AG04450 (cell line): Measurements from ENCODE around the gene KCNE4. TPM values are rescaled to one million over a fixed set of nuclear protein-coding genes. Genes with fewer than 3 reads are reported as not detected.

Experiments used
- CTCF ChIA-PET: fragments of 300-600, 350-600 bp; formaldehyde crosslinking; extraction: SDS; loops from one replicate; lab custom pipeline; 2022; ENCODE audit warnings: antibody characterized with exemption, inconsistent platforms; lab: Charles Lee
- POLR2A ChIA-PET: fragments of 350-600 bp; formaldehyde crosslinking; extraction: SDS; loops from one replicate; lab custom pipeline; 2021; ENCODE audit warnings: antibody characterized with exemption, inconsistent platforms; lab: Yijun Ruan, JAX
- DNase-seq: peaks from one replicate; pipeline ENCODE4 v3.0.0-alpha.2; 2011; ENCODE audit warnings: low read depth, low spot score
- H3K27ac ChIP-seq: one replicate; pipeline ENCODE4 v1.5.1; 2012; ENCODE audit warnings: low read depth, low read length, control low read depth
- H3K27me3 ChIP-seq: one replicate; pipeline ENCODE4 v1.6.0; 2012; ENCODE audit warnings: low read length; ENCODE audit not compliant: control insufficient read depth, insufficient read depth
- H3K4me3 ChIP-seq: 2 replicates; pipeline ENCODE4 v1.5.1; 2011; ENCODE audit warnings: mild to moderate bottlenecking, low read depth, low read length, control low read depth
- H3K9me3 ChIP-seq: 2 replicates; pipeline ENCODE4 v1.5.1; 2012; ENCODE audit warnings: low read length; ENCODE audit not compliant: control insufficient read depth, insufficient read depth
- polyA plus RNA-seq: library from polyadenylated mRNA; depleted of rRNA; stranded (reverse); fragments of >200 nt; gene quantifications from 2 replicates; pipeline ENCODE4 v1.2.3, GENCODE V29; 2011
- TF ChIP-seq, protein P1 (sequence below): IDR thresholded peaks from 2 replicates; pipeline ENCODE4 v1.5.1; 2011; ENCODE audit warnings: low read depth, low read length, control low read depth, inconsistent platforms

The KCNE4 gene
- polyA plus RNA-seq, 1 experiment, result 12.5 TPM

DNA sequence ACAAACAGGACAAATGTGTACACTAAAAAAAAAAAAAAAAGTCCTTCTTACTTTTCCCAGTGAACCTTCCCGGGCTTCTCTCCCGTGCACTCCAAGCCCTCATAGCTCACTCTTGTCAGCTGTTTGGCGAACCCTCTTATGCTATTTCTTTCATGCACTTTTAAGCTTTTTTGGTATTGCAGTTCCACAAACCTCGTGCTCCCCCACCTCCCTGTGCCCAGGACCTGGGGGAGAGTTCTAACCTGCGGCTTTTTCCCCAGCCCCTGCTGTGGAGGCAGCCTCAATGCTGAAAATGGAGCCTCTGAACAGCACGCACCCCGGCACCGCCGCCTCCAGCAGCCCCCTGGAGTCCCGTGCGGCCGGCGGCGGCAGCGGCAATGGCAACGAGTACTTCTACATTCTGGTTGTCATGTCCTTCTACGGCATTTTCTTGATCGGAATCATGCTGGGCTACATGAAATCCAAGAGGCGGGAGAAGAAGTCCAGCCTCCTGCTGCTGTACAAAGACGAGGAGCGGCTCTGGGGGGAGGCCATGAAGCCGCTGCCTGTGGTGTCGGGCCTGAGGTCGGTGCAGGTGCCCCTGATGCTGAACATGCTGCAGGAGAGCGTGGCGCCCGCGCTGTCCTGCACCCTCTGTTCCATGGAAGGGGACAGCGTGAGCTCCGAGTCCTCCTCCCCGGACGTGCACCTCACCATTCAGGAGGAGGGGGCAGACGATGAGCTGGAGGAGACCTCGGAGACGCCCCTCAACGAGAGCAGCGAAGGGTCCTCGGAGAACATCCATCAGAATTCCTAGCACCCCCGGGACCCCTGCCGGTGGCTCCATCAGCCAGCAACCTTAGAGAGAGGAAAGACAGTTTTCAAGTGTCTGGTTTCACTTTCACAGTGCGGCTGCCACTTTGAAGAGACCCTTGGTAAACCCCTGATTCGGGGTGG lies 826 bp downstream of the KCNE4 start:
- ChIA-PET POLR2A (interaction anchor here (0.6 to 1.0 kb wide), 7 partner anchors 8 to 745 kb away, joined by 3 to 10 read pairs (median 5); no protein-coding TSS in a partner anchor), CTCF (interaction anchor here (0.5 to 1.9 kb wide), 9 partner anchors 9 to 1498 kb away, joined by 3 to 18 read pairs (median 5); no protein-coding TSS in a partner anchor)
- Histone ChIP-seq H3K4me3 (peak overlapping the region; percentile 73), H3K27ac (peak overlapping the region; percentile 68), H3K9me3 (no peaks in the 10 kb centered on the region; the same call in 1 of the 2 replicates), H3K27me3 (no peaks in the 10 kb centered on the region)
- TF ChIP-seq, protein P1, sequence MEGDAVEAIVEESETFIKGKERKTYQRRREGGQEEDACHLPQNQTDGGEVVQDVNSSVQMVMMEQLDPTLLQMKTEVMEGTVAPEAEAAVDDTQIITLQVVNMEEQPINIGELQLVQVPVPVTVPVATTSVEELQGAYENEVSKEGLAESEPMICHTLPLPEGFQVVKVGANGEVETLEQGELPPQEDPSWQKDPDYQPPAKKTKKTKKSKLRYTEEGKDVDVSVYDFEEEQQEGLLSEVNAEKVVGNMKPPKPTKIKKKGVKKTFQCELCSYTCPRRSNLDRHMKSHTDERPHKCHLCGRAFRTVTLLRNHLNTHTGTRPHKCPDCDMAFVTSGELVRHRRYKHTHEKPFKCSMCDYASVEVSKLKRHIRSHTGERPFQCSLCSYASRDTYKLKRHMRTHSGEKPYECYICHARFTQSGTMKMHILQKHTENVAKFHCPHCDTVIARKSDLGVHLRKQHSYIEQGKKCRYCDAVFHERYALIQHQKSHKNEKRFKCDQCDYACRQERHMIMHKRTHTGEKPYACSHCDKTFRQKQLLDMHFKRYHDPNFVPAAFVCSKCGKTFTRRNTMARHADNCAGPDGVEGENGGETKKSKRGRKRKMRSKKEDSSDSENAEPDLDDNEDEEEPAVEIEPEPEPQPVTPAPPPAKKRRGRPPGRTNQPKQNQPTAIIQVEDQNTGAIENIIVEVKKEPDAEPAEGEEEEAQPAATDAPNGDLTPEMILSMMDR, result no peak
- no peak for DNase-seq

DNA sequence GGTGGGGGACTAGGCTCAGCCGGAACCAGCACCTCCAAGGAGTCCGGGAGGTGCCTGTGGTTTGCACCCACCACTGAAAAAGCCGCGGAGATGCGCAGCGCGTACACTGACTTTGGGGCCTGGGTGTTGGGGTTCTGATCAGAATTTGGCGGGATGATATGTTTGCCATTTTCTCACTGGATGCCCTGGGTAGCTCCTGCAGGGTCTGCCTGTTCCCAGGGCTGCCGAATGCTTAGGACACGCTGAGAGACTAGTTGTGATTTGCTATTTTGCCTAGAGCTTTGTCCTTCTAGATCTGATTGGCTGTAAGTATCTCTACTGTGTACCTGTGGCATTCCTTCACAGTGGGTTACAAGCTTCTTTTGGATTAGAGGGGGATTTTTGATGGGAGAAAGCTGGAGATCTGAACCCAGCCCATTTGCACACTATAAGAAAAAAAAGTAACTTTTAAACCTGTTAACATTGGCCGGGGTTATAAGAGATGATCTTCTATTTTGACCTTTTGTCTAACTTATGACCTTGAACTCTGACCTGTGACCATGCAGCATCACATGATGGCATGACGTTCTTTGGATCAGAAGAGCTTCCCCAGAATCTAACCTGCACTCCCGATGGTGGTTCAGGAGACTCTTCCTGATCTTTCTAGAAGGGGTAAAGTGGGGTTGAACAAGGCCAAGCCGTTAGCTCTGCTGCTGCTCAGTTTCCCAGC lies 1.6 kb downstream of the KCNE4 start:
- peak overlapping the region; percentile 68 for H3K27ac ChIP-seq
- ChIA-PET POLR2A (interaction anchor here (1.0 to 1.1 kb wide), 3 partner anchors 31 to 82 kb away, joined by 3 to 5 read pairs (median 3); no protein-coding TSS in a partner anchor), CTCF (interaction anchor here (0.5 to 1.9 kb wide), 6 partner anchors 10 to 744 kb away, joined by 3 to 18 read pairs (median 4); no protein-coding TSS in a partner anchor)
- H3K4me3 ChIP-seq, result peak overlapping the region; percentile 73
- TF ChIP-seq, protein P1, result no peak
- no peak for DNase-seq
- no peaks in the 10 kb centered on the region; the same call in 1 of the 2 replicates for H3K9me3 ChIP-seq
- no peaks in the 10 kb centered on the region for H3K27me3 ChIP-seq

DNA sequence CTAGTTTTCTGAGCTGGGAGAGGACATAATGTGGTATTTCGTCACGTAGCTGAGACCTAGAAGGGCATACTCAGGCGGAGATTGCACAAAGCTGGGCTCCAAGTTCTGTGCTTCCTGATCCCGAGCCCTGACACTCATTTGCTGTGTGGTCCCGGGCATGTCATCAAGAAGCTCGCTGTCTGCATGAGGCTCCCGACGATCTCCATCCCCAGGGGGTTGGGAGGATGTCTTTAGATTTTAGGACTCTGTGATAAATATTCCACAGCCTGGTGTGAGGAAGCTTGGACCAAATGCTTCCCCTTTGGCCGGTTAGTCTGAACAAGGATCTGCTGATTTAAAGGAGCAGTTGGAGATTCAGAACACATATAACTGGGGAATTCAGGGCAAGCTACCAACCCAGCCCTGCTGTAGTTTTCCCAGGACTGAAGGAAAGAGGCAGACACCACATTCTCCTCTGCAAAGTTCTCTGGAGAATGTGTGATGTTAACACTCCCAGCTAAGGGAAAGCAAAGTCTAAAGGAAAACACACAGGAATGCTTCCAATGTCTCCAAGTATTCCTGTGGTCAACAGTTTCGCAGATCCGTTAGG lies 2.3 kb downstream of the KCNE4 start:
- Histone ChIP-seq H3K9me3 (no peaks in the 10 kb centered on the region; the same call in 1 of the 2 replicates), H3K4me3 (peak overlapping the region; percentile 73), H3K27me3 (no peaks in the 10 kb centered on the region), H3K27ac (peak overlapping the region; percentile 68)
- ChIA-PET CTCF (interaction anchor here (1.3 to 1.9 kb wide), 4 partner anchors 11 to 83 kb away, joined by 3 to 18 read pairs (median 8); no protein-coding TSS in a partner anchor), POLR2A (interaction anchor here (0.8 to 1.1 kb wide), 3 partner anchors 43 to 82 kb away, joined by 3 to 5 read pairs (median 3); no protein-coding TSS in a partner anchor)
- no peak for DNase-seq
- TF ChIP-seq, protein P1, result no peak

GRCh38 chr2:223055140-223055539 lies 3.1 kb downstream of the KCNE4 start:
- Histone ChIP-seq H3K4me3 (peak overlapping the region; percentile 17; the same call in 1 of the 2 replicates), H3K27me3 (no peaks in the 10 kb centered on the region), H3K9me3 (no peaks in the 10 kb centered on the region; the same call in 1 of the 2 replicates), H3K27ac (no peak overlapping the region)
- CTCF ChIA-PET, result interaction anchor here (1.1 to 1.6 kb wide), 2 partner anchors 47 to 63 kb away, joined by 3 to 10 read pairs; no protein-coding TSS in a partner anchor
- DNase-seq, result no peak
- POLR2A ChIA-PET, result interaction anchor here (0.7 to 0.8 kb wide), 2 partner anchors 9 to 44 kb away, joined by 3 read pairs; no protein-coding TSS in a partner anchor
- TF ChIP-seq, protein P1, result no peak
